Lower leg skin (tissue), 4 donors: ENCODE results near the gene CDH18. TPM values are rescaled to one million over a fixed set of nuclear protein-coding genes. Genes with fewer than 3 reads are reported as not detected.

Source experiments
- DNase-seq, 2 donors: peaks; one replicate each; pipeline ENCODE4 v3.0.0-alpha.2; 2019; ENCODE audit warnings: low spot score in 2 of 2
- H3K4me3 ChIP-seq: fragments of 200-600 bp; sonication (generic); 2 replicates; pipeline ENCODE4 v1.5.1; 2017; ENCODE audit warnings: mild to moderate bottlenecking, low read depth; ENCODE audit not compliant: poor library complexity, severe bottlenecking
- CTCF ChIP-seq, 3 donors: fragments of 450-650 bp; IDR thresholded peaks; one replicate each; pipeline ENCODE4 v1.5.1; 2016; ENCODE audit warnings: antibody characterized with exemption in 3 of 3, mild to moderate bottlenecking in 3 of 3, moderate library complexity in 2 of 3
- POLR2A ChIP-seq, 2 donors: fragments of 450-650 bp; IDR thresholded peaks; one replicate each; pipeline ENCODE4 v1.6.1; 2016 to 2017; ENCODE audit warnings: antibody characterized with exemption in 2 of 2, mild to moderate bottlenecking in 1 of 2, moderate library complexity in 1 of 2
- WGBS, 2 donors: methylation state at CpG; one replicate each; pipeline ENCODE4 v1.1.5; 2018; 5-methylcytosine and 5-hydroxymethylcytosine counted together
- intact Hi-C: fragments of 100-400 bp; cut with DNase I; formaldehyde crosslinking; loops from one replicate; pipeline ENCODE4 v1.15.0; 2023; ENCODE audit warnings: low total_unique reads
- total RNA-seq, 4 donors: library from RNA; depleted of rRNA; stranded (reverse); fragments of >200 nt; gene quantifications; one replicate each; pipeline ENCODE4 v1.1.0, GENCODE V29; 2016

The CDH18 gene
- total RNA-seq, 4 donors from 2014 or later: 0.29 to 0.76 (median 0.56) TPM; not detected in 1

GRCh38 chr5:19519448-19519847 lies 468.6 kb downstream of the CDH18 start:
- no peak overlapping the region for H3K4me3 ChIP-seq
- DNase-seq: no peak
- WGBS, 2 donors: 54 to 68% methylated on average over 2 of the region's 2 CpGs
- TF ChIP-seq CTCF (IDR thresholded peaks at IDR 0.05) (no peak), POLR2A (IDR thresholded peaks at IDR 0.05) (no peak)
- intact Hi-C loops: no loop called here

- H3K4me3 ChIP-seq: no peak overlapping the region
- DNase-seq: no peak
- intact Hi-C loops: no loop called here
- TF ChIP-seq POLR2A (IDR thresholded peaks at IDR 0.05) (no peak), CTCF (IDR thresholded peaks at IDR 0.05) (no peak)
- 51 to 62% methylated on average over 2 of the region's 2 CpGs for WGBS, 2 donors
Measured at GRCh38 chr5:19498852-19499251, 489.1 kb downstream of the CDH18 start.

- no peak overlapping the region for H3K4me3 ChIP-seq
- intact Hi-C loops: no loop called here
- DNase-seq: no peak
- WGBS, 2 donors: 72 to 82% methylated on average over 3 of the region's 3 CpGs
- TF ChIP-seq POLR2A (IDR thresholded peaks at IDR 0.05): no peak
- TF ChIP-seq CTCF (IDR thresholded peaks at IDR 0.05): no peak
Measured at GRCh38 chr5:19497229-19497815, 490.7 kb downstream of the CDH18 start.

- H3K4me3 ChIP-seq: no peak overlapping the region
- intact Hi-C loops: no loop called here
- DNase-seq: no peak
- TF ChIP-seq CTCF (IDR thresholded peaks at IDR 0.05): no peak
- no peak for TF ChIP-seq POLR2A (IDR thresholded peaks at IDR 0.05)
- 56 to 67% methylated on average over 2 of the region's 2 CpGs for WGBS, 2 donors
Measured at GRCh38 chr5:19496056-19496455, 491.9 kb downstream of the CDH18 start.

- 81 to 86% methylated on average over 1 of the region's 1 CpG for WGBS, 2 donors
- no peak for DNase-seq
- TF ChIP-seq POLR2A (IDR thresholded peaks at IDR 0.05) (no peak), CTCF (IDR thresholded peaks at IDR 0.05) (no peak)
- H3K4me3 ChIP-seq: no peak overlapping the region
- intact Hi-C loops: no loop called here
Measured at GRCh38 chr5:19492861-19493260, 495.1 kb downstream of the CDH18 start.

- no peak for TF ChIP-seq CTCF (IDR thresholded peaks at IDR 0.05)
- TF ChIP-seq POLR2A (IDR thresholded peaks at IDR 0.05): no peak
- intact Hi-C loops: loop anchor here (10.0 kb wide), 1 partner anchor 86 kb away; no protein-coding TSS in a partner anchor
- H3K4me3 ChIP-seq: no peak overlapping the region
- WGBS, 2 donors: 74 to 78% methylated on average over 3 of the region's 3 CpGs
- DNase-seq: no peak
Measured at GRCh38 chr5:19488786-19489185, 499.2 kb downstream of the CDH18 start.
